ENCODE measurements around the gene CNNM2.

DNA sequence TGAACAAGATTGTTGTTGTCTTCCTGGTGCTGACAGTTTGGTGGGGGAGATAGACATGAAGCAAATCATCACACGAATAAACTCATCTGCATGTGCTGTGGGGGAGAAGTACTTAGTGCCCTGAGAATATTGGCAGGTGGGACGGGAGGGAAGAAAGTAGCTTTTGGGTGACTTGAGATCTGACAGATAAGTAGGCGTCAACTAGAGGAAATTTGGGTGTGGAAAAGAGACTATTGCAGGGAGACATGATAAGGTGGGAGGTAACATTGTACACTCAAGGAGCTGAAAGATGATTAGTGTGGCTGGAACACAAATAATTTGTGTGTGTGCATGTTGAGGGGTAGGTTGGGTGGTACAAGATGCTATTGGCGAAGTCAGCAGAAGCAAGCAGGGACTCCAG lies 30.1 kb downstream of the CNNM2 start:
- TF ChIP-seq CTCF (IDR thresholded peaks at IDR 0.05; ENCODE audit: low read depth, low read length, poor library complexity, severe bottlenecking) (no peak), EZH2phosphoT487 (IDR thresholded peaks at IDR 0.05; ENCODE audit: borderline replicate concordance, low read length) (no peak)
